Measurements from ENCODE around the gene DGKI.

DNA sequence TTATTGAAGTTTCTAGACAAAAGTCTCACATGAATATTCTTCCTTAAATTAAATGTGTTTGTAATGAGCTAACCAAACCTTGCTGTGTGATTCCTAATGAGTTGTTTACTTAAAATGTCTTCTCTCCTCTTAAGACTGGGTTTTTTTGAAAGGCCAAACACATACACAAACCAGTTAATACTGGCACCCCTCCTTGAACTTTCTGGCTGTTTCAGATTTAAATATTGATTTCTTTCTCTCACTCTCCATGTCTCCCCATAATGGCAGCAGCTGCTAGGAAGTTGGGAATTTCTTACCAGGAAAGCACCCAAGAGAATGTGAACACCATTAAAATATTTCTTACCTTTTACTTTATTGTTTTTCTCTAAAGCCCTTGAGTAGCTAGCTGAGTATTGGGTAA is 491.8 kb downstream of the DGKI start:
- TF ChIP-seq, protein P1, sequence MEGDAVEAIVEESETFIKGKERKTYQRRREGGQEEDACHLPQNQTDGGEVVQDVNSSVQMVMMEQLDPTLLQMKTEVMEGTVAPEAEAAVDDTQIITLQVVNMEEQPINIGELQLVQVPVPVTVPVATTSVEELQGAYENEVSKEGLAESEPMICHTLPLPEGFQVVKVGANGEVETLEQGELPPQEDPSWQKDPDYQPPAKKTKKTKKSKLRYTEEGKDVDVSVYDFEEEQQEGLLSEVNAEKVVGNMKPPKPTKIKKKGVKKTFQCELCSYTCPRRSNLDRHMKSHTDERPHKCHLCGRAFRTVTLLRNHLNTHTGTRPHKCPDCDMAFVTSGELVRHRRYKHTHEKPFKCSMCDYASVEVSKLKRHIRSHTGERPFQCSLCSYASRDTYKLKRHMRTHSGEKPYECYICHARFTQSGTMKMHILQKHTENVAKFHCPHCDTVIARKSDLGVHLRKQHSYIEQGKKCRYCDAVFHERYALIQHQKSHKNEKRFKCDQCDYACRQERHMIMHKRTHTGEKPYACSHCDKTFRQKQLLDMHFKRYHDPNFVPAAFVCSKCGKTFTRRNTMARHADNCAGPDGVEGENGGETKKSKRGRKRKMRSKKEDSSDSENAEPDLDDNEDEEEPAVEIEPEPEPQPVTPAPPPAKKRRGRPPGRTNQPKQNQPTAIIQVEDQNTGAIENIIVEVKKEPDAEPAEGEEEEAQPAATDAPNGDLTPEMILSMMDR (IDR thresholded peaks at IDR 0.05), result no peak
- no peak for TF ChIP-seq EZH2 (IDR thresholded peaks at IDR 0.05; ENCODE audit: borderline replicate concordance, insufficient read depth, low read depth, low read length, poor library complexity, severe bottlenecking)

Data from B cell (primary cell).